ENCODE data around the gene MIER1.
A peak's percentile ranks its signal among the peaks of the same experiment; 100 is the strongest.
"Not testable (repeated sequence)": the region's sequence is repeated elsewhere in the genome, so short reads cannot be mapped to it uniquely, and the experiment has no call there.

The MIER1 gene

GRCh38 chr1:66951513-66951912, 26.7 kb downstream of the MIER1 start:
- H3K4me3 Mint-ChIP-seq: no peak overlapping the region
- DNase-seq: no peak
- H3K36me3 Mint-ChIP-seq (ENCODE audit: low read depth): peaks cover 93% of the 10 kb centered on the region
- no peaks in the 10 kb centered on the region for H3K27me3 Mint-ChIP-seq
- no peaks in the 10 kb centered on the region for H3K9me3 Mint-ChIP-seq
- H3K4me1 Mint-ChIP-seq (ENCODE audit: low read depth): peaks cover 52% of the 10 kb centered on the region
- H3K27ac Mint-ChIP-seq: no peak overlapping the region

- Mint-ChIP-seq H3K9me3 (no peaks in the 10 kb centered on the region), H3K4me1 (ENCODE audit: low read depth) (peaks cover 52% of the 10 kb centered on the region), H3K36me3 (ENCODE audit: low read depth) (peaks cover 91% of the 10 kb centered on the region), H3K4me3 (no peak overlapping the region), H3K27ac (peak overlapping the region; percentile 60), H3K27me3 (no peaks in the 10 kb centered on the region)
- no peak for DNase-seq
Measured at GRCh38 chr1:66954208-66954607, 29.4 kb downstream of the MIER1 start.

GRCh38 chr1:66957938-66958337, 33.1 kb downstream of the MIER1 start:
- DNase-seq: no peak
- Mint-ChIP-seq H3K4me3 (no peak overlapping the region), H3K9me3 (no peaks in the 10 kb centered on the region), H3K27me3 (no peaks in the 10 kb centered on the region), H3K27ac (no peak overlapping the region), H3K4me1 (ENCODE audit: low read depth) (peaks cover 66% of the 10 kb centered on the region), H3K36me3 (ENCODE audit: low read depth) (peaks cover 91% of the 10 kb centered on the region)

DNA sequence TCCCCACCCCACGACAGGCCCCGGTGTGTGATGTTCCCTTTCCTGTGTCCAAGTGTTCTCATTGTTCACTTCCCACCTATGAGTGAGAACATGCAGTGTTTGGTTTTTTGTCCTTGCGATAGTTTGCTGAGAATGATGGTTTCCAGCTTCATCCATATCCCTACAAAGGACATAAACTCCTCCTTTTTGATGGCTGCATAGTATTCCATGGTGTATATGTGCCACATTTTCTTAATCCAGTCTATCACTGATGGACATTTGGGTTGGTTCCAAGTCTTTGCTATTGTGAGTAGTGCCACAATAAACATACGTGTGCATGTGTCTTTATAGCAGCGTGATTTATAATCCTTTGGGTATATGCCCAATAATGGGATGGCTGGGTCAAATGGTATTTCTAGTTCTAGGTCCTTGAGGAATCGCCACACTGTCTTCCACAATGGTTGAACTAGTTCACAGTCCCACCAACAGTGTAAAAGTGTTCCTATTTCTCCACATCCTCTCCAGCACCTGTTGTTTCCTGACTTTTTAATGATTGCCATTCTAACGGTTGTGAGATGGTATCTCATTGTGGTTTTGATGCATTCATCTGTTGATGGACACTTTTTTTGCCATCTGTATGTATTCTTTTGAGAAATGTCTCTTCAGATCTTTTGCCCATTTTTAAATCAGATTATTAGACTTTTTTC, 41.5 kb downstream of the MIER1 start:
- not testable (repeated sequence) for H3K27ac Mint-ChIP-seq
- H3K36me3 Mint-ChIP-seq (ENCODE audit: low read depth): peaks cover 96% of the 10 kb centered on the region

GRCh38 chr1:66968574-66968973, 43.8 kb downstream of the MIER1 start:
- Mint-ChIP-seq H3K4me3 (no peak overlapping the region), H3K4me1 (ENCODE audit: low read depth) (peaks cover 26% of the 10 kb centered on the region), H3K9me3 (peaks cover 6% of the 10 kb centered on the region), H3K27me3 (no peaks in the 10 kb centered on the region), H3K36me3 (ENCODE audit: low read depth) (peaks cover 91% of the 10 kb centered on the region), H3K27ac (no peak overlapping the region)
- DNase-seq: no peak

More for the DNA sequence above, 41.5 kb downstream of the MIER1 start:
- H3K27me3 Mint-ChIP-seq, H3K4me3 Mint-ChIP-seq, H3K9me3 Mint-ChIP-seq, DNase-seq: not testable (repeated sequence)
- H3K4me1 Mint-ChIP-seq (ENCODE audit: low read depth): peaks cover 28% of the 10 kb centered on the region

DNA sequence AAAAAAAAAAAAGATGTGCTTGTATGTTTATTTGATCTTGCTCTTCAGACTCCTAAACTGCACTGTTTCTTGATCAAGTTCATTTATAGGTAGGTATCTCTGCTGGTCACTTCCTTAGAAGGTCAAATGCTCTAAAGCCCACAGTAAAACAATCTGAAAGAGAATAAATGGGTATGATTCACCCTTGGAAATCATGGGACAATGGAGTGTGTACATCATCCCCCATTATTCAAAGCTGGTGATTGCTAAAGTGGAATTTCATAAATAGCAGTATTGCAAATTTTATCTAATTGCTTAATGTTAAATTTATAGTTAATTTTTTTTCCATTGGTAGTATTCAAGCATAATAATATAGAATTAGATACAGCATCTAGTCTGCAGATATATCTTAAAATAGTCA, 53.4 kb downstream of the MIER1 start:
- H3K4me1 Mint-ChIP-seq (ENCODE audit: low read depth): peaks cover 33% of the 10 kb centered on the region
- no peak for DNase-seq
- peak overlapping the region; percentile 14 for H3K27ac Mint-ChIP-seq
- H3K36me3 Mint-ChIP-seq (ENCODE audit: low read depth): peaks cover 83% of the 10 kb centered on the region
- H3K27me3 Mint-ChIP-seq: no peaks in the 10 kb centered on the region
- H3K4me3 Mint-ChIP-seq: no peak overlapping the region
- no peaks in the 10 kb centered on the region for H3K9me3 Mint-ChIP-seq

DNA sequence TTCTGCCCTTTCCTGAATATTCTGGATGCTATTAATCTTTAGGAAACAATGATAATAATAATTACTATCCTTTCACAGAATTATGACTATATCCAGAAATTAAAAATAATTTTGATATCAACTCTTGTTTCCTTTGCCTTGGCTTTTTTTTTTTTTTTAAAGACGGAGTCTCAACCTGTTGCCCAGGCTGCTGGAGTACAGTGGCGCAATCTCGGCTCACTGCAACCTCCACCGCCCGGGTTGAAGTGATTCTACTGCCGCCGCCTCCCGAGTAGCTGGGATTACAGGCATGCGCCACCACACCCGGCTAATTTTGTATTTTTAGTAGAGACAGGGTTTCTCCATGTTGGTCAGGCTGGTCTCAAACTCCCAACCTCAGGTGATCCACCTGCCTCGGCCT, 54.8 kb downstream of the MIER1 start:
- peaks cover 42% of the 10 kb centered on the region for H3K4me1 Mint-ChIP-seq (ENCODE audit: low read depth)
- H3K27me3 Mint-ChIP-seq, DNase-seq, H3K4me3 Mint-ChIP-seq, H3K9me3 Mint-ChIP-seq, H3K27ac Mint-ChIP-seq: not testable (repeated sequence)
- peaks cover 87% of the 10 kb centered on the region for H3K36me3 Mint-ChIP-seq (ENCODE audit: low read depth)

DNA sequence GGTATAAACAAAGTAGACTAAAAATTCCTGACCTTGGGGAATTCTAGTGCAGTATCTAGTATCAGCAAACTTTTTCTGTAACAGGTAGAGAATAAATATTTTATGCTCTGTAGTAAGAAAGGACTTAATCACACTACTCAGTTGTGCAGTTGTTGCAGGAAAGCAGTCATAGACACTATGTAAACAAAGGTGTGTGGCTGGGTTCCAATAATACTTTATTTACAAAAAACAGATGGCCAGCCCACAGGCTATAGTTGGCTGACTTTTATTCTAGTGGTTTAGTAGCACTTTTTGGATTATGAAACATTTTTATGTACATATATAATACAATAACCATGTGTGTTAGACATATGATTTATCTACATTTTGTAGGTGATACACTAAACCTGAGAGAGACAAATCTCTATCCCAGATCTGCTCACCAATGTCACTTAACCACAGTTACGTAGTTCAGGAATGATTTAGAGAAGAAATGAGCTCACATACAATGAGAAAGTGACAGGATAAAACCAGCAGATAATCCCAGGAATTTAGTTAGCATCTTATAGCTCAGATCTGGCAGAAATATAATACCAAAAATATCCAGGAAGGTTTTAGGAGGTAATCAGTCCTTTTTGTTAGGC, 56.1 kb downstream of the MIER1 start:
- no peaks in the 10 kb centered on the region for H3K9me3 Mint-ChIP-seq
- peak overlapping the region; percentile 65 for H3K27ac Mint-ChIP-seq
- H3K4me3 Mint-ChIP-seq: peak overlapping the region; percentile 53
- H3K4me1 Mint-ChIP-seq (ENCODE audit: low read depth): peaks cover 48% of the 10 kb centered on the region
- H3K36me3 Mint-ChIP-seq (ENCODE audit: low read depth): peaks cover 88% of the 10 kb centered on the region
- no peak for DNase-seq
- no peaks in the 10 kb centered on the region for H3K27me3 Mint-ChIP-seq

GRCh38 chr1:66981679-66982078, 56.9 kb downstream of the MIER1 start:
- H3K4me3 Mint-ChIP-seq: peak overlapping the region; percentile 53
- H3K27ac Mint-ChIP-seq: peak overlapping the region; percentile 85
- no peaks in the 10 kb centered on the region for H3K27me3 Mint-ChIP-seq
- H3K36me3 Mint-ChIP-seq (ENCODE audit: low read depth): peaks cover 88% of the 10 kb centered on the region
- no peak for DNase-seq
- no peaks in the 10 kb centered on the region for H3K9me3 Mint-ChIP-seq
- H3K4me1 Mint-ChIP-seq (ENCODE audit: low read depth): peaks cover 48% of the 10 kb centered on the region

- Mint-ChIP-seq H3K27ac (peak overlapping the region; percentile 85), H3K4me3 (no peak overlapping the region), H3K4me1 (ENCODE audit: low read depth) (peaks cover 49% of the 10 kb centered on the region), H3K9me3 (no peaks in the 10 kb centered on the region), H3K36me3 (ENCODE audit: low read depth) (peaks cover 89% of the 10 kb centered on the region), H3K27me3 (no peaks in the 10 kb centered on the region)
- no peak for DNase-seq
Measured at GRCh38 chr1:66982561-66983260, 57.9 kb downstream of the MIER1 start.

DNA sequence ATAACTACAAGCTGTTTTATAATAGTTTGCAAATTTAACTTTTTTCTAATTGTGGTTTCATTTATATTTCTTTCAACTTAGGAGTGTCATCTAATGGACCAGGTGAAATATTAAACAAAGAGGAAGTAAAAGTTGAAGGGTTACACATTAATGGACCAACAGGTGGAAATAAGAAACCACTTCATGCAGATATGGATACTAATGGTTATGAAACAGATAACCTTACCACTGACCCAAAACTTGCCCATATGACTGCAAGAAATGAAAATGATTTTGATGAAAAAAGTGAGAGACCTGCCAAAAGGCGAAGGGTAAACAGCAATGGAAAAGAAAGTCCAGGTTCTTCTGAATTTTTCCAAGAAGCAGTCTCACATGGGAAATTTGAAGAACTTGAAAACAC, 59.7 kb downstream of the MIER1 start:
- H3K9me3 Mint-ChIP-seq: no peaks in the 10 kb centered on the region
- H3K36me3 Mint-ChIP-seq (ENCODE audit: low read depth): peaks cover 91% of the 10 kb centered on the region
- H3K4me1 Mint-ChIP-seq (ENCODE audit: low read depth): peaks cover 50% of the 10 kb centered on the region
- peak overlapping the region; percentile 86 for H3K27ac Mint-ChIP-seq
- no peak for DNase-seq
- H3K27me3 Mint-ChIP-seq: no peaks in the 10 kb centered on the region
- no peak overlapping the region for H3K4me3 Mint-ChIP-seq

GRCh38 chr1:66985835-66986234, 61.0 kb downstream of the MIER1 start:
- peaks cover 92% of the 10 kb centered on the region for H3K36me3 Mint-ChIP-seq (ENCODE audit: low read depth)
- H3K4me1 Mint-ChIP-seq (ENCODE audit: low read depth): peaks cover 43% of the 10 kb centered on the region
- H3K4me3 Mint-ChIP-seq: no peak overlapping the region
- no peaks in the 10 kb centered on the region for H3K27me3 Mint-ChIP-seq
- no peak for DNase-seq
- H3K27ac Mint-ChIP-seq: no peak overlapping the region
- H3K9me3 Mint-ChIP-seq: no peaks in the 10 kb centered on the region

DNA sequence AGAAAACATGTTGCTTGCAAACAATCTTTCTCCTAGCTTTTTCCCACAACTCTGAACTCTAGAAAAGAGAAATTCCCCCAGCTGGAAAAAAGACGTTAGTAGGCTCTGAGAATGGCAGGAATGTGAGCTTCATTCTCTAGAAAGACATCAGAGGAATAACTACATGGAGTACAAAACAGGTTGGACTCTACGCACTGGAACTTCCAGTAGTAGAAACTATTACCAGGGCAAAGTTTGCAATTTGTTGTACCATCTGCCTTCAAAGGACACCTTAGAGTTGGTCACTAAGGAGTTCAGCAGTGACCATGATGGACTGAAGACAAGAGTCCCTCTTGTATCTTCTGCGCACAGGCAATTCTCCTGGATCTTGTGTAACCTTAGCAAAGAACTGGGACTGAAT, 68.3 kb downstream of the MIER1 start:
- H3K27me3 Mint-ChIP-seq: no peaks in the 10 kb centered on the region
- H3K4me3 Mint-ChIP-seq: no peak overlapping the region
- no peaks in the 10 kb centered on the region for H3K9me3 Mint-ChIP-seq
- no peak overlapping the region for H3K27ac Mint-ChIP-seq
- H3K4me1 Mint-ChIP-seq (ENCODE audit: low read depth): peaks cover 15% of the 10 kb centered on the region
- no peak for DNase-seq
- peaks cover 53% of the 10 kb centered on the region for H3K36me3 Mint-ChIP-seq (ENCODE audit: low read depth)

DNA sequence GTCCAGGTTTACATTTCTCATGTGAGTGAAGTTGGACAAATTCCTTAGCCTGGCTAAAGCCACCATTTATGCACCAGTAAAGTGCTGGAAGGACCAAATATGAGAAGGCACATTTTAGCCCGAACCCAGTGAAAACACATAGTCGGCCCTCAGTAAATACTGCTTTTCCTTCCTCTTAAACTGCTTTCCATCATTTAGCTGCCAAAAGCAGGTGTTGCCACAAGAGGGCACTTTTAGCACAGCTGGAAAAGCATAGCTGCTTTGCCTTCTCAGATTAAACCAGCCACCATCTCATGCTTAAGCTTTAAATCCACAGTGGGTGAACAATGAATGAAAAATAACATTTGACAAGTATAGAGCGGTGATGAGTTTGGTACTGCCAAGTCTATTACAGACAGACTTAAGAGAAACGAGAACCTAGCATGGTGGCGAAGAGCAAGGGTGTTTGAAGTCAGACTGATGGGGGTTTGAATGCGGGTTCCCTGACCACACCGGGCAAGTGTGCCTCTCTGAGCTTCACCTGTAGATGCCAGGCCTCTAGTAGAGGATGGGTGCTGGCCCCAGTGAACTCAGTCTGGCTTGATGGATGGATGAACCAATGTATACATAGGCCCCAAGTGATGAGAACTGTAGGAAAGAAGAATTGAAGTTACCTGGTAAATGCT, 71.4 kb downstream of the MIER1 start:
- Mint-ChIP-seq H3K27me3 (no peaks in the 10 kb centered on the region), H3K36me3 (ENCODE audit: low read depth) (peaks cover 44% of the 10 kb centered on the region), H3K4me3 (no peak overlapping the region), H3K4me1 (ENCODE audit: low read depth) (peaks cover 23% of the 10 kb centered on the region), H3K9me3 (no peaks in the 10 kb centered on the region), H3K27ac (peak overlapping the region; percentile 38)
- peak; percentile 57 for DNase-seq

Measured in activated T-cell treated with anti-CD3 and anti-CD28 coated beads, Interleukin-2, amount 50 U/mL, for 24 hours (primary cell).